Erythroblast (primary cell): Measurements from ENCODE around the gene SEC24B.
"Not testable (repeated sequence)": the region's sequence is repeated elsewhere in the genome, so short reads cannot be mapped to it uniquely, and the experiment has no call there.

Experiments
- GATA1 ChIP-seq: IDR thresholded peaks from 2 replicates; pipeline ENCODE4 v1.6.1; 2011; ENCODE audit warnings: low read depth, mild to moderate bottlenecking, control low read depth, low read length, moderate library complexity
- POLR2A ChIP-seq: IDR thresholded peaks from 2 replicates; pipeline ENCODE4 v1.6.1; 2011; ENCODE audit warnings: mild to moderate bottlenecking, low read length

DNA sequence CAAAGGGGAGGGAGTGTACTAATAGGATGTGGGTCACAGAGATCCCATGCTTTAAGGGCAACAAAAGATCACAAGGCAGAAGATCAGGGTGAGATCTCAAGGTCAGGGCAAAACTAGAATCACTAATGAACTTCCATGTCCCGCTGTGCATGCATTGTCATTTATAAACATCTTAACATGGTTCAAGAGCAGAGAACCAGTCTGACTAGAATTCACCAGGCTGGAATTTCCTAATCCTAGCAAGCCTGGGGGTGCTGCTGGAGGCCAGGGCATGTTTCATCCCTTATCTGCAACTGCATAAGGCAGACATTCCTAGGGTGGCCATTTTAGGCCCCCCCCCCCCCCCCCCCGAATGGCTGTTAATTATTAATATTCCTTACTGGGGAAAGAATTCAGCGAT, 19.5 kb downstream of the SEC24B start:
- TF ChIP-seq POLR2A, GATA1: not testable (repeated sequence)
